Body of pancreas (tissue), 4 donors: Measurements from ENCODE around the gene CCDC150.

Source experiments
- POLR2A ChIP-seq, 3 donors: fragments of 450-650 bp; IDR thresholded peaks; one replicate each; pipeline ENCODE4 v1.6.1; 2016; ENCODE audit warnings: antibody characterized with exemption in 3 of 3, mild to moderate bottlenecking in 2 of 3
- TF ChIP-seq, protein P1 (sequence below), 7 experiments: fragments of 450-650 bp in 4 of 7; fragments of 200-600 bp in 3 of 7; sonication (generic) in 3 of 7; IDR thresholded peaks; one replicate each; pipeline ENCODE4 v1.5.1; 2016 to 2019; ENCODE audit warnings: antibody characterized with exemption in 7 of 7

DNA sequence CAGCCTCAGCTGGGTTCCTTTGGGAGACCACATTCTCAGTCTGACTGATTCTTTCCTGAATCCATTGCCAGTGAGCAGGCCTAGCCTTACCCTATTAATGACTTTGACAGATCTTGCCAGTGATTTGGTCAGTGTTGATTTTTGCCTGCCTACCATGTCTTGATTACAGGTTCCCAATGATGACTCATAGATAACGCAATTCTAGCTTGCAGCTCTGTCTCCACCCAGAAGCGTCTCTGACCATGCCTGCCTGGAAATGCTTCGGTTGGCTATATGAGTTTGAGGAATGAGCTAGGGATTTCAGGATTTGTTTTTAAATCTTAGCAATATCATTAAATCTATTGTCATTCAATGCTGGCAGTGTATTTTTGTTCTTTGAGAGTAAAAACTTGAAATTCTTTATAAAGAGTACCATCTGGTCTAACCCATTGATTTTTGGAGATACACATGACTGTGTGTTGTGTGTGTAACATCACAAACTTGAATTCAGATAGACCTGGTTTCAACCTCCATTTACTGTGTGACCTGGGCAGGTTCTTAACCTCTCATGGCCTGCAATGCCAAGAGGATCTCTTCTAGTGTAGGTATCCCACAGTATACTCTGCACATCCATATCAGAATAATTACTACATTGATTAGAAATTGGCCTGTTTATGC lies 57.0 kb downstream of the CCDC150 start:
- TF ChIP-seq, protein P1, sequence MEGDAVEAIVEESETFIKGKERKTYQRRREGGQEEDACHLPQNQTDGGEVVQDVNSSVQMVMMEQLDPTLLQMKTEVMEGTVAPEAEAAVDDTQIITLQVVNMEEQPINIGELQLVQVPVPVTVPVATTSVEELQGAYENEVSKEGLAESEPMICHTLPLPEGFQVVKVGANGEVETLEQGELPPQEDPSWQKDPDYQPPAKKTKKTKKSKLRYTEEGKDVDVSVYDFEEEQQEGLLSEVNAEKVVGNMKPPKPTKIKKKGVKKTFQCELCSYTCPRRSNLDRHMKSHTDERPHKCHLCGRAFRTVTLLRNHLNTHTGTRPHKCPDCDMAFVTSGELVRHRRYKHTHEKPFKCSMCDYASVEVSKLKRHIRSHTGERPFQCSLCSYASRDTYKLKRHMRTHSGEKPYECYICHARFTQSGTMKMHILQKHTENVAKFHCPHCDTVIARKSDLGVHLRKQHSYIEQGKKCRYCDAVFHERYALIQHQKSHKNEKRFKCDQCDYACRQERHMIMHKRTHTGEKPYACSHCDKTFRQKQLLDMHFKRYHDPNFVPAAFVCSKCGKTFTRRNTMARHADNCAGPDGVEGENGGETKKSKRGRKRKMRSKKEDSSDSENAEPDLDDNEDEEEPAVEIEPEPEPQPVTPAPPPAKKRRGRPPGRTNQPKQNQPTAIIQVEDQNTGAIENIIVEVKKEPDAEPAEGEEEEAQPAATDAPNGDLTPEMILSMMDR (IDR thresholded peaks at IDR 0.05), result no peak
- TF ChIP-seq POLR2A (IDR thresholded peaks at IDR 0.05), result no peak
